ENCODE data around the gene PEX10.

Gene PEX10

DNA sequence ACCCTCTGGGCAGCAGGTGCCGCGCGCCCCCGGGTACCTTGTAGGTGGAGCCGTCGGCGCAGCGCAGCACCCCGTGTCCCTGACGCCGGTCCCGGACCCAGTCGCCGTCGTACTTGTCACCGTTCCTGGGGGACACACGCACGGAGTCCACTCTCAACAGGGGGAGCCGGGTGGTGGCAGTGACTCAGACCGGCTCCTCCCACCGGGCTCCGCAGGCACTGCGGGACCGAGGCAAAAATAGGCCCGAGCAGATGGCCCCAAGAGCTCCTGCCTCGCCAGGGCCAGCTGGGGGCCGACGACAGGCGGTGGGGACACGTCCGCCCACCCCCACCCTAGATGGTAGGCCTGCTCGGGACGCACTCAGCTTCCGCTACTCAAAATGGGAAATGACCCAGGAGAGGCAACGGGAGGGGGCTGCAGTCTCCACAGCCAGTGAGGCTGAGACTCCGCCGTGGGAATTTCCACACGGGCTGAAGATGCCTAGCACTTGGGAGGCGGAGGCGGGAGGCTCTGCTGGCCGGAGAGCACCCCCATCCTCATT, 27.4 kb downstream of the PEX10 start:
- no peak for DNase-seq

DNA sequence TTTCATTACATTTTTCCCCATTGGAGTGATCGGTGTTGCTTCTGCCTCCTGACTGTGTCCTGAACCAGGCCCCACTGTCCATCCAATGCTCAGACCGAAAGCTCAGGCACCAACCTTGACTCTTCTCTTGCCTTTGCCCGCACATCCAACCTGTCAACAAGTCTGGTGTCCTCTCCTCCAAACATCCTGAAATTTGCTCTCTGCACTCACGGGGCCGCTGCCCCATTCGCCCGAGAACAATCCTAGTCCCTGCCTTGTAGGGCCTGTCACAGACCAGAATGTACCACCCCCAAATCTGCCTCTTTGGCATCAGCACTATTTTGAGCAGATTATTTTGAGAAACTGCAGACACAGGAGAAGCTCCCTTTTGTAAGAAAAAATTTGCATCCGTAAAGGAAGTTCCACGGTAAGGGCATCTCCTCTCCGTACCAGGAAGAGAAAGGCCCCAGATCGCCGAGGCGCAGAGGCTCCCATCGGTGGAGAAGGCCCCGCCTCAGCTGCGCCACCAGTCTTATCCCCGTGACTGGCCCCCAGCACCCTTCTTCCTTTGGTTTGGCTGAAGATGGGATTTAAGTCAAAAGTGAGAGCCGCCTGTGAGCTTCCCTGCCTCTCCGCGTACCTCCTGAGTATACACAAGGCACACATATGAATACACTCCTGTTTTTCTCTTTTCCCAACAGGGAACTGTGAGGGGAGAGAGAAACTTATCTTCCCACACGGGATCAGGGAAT, 28.1 kb downstream of the PEX10 start:
- DNase-seq: no peak

DNA sequence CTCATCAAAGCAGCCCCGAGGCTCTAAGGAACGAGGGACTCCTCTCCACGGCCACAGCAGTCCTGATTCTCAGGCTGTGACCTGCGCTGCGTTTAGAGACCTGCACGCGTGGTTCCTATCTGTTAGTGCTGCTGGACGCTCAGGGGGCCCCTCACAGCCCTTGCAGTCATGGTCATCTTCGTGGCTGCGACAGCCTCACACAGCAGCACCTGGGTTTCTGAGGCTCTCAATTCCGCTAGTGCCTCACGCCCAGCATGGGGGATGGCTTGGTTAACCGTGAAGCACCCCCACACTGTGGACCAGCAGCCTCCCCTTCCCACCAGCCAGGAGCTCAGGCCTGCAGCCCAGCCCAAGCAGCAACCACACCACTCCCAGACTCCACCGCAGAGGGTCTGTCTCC, 28.8 kb downstream of the PEX10 start:
- DNase-seq: no peak

DNA sequence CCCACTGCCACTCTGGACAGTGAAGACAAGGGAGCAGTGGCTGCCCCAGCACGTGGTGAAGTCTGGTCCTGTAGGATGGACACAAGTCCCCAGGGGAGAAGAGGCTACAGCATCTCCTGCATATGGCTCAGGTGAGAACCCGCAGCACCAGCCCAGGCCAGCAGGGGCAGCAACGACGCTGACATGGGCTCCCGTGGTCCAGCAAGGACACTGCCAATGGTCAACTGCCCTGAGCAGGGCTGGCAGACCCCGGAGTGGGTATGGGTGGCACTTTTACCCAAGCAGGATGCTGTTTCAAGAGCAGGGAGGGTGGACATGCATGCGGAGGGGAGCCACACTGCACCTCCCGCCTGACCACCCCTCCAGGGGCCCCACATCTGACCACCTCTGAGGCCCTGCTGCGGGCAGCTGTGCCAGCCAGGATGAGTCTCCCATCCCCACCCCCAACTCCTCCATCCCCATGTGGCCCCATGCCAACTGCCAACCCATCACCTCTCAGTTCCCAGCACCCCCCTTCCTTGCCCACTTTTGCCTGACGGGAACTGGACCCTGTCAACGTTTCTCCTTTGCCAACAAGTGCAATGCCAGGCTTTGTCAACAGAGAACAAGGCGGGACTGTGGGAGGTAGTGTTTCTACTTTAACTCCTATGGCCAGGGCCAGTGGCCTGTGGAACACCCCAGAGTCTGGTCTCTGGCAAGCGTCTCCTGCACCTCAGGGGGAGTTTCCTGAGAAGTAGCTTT, 29.6 kb downstream of the PEX10 start:
- DNase-seq: no peak

DNA sequence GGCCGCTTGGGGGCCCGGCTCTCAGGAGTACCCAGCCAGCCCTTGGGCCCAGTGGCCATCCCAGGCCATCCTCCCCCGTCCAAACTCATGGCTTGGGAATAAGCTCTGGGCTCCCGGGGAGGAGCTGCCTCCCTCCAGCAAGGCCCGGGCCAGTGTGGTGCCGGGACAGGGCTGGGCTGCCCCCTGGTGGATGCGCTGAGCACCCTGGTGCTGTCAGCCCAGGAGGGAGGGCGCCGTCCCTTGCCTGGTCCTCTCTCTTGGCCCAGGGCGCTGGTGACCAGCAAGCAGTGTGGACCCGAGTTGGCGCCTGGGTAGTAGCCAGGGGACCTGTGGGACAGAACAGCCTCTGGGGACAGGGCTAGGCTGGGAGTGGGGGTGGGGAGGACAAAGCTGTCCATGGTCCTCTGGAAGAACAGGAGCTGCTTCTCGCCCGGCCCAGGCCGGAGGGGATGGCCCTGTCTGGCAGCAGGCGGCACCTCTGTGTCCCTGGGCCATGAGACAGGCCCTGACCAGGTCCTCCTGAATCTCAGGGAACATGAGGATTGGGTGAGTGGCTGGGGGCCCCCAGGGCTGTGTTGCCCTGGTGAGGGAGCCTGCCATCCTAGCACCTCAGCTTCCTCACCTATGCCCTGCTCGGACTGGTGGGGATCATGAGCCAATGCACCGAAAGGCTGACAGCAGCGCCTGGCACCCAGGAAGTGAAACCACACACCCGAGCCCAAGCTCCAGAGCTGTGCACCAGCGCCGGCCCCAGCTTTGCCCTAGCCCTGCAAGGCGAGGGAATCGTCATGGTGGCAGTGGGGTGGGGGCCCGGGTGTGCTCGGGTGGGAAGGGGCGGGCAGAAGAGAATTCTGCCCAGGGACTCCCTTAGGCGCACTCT, 30.4 kb downstream of the PEX10 start:
- DNase-seq: peak; percentile 72

DNA sequence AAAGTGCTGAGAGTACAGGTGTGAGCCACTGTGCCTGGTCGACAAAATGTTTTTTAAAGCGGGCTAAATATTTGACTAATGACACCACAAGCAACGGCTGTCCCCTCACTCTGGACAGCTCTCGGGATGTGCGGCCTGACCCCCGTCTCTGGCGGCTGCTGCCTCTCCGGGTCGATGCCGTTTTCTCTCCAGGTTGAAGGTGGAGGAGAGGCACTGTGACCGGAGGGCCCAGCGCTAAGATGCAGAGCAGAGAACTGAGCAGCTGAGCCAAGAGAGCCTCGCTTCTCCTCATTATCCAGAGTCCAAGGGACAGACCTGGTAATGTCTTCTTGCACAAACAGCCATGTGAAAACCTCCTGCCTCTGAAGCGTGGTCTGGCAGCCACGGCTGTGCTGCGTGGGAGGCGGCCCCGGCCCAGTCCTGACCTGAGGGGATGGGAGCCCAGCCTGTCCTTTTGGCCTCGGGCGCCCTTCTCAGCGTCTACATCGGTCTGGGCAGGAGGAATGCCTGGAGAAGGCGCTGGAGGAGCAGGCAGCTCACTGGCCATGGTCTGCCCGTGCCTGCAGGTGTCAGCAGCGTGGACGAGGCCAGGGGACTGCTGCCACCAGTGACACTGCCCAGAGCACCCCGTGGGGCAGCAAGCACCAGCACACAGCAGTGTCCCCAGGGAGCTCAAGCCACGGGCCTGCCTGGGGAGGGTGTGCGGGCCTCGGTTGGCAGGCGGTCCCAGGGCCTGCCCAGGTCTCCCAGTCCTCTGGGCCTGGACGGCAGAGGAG, 31.4 kb downstream of the PEX10 start:
- no peak for DNase-seq

DNA sequence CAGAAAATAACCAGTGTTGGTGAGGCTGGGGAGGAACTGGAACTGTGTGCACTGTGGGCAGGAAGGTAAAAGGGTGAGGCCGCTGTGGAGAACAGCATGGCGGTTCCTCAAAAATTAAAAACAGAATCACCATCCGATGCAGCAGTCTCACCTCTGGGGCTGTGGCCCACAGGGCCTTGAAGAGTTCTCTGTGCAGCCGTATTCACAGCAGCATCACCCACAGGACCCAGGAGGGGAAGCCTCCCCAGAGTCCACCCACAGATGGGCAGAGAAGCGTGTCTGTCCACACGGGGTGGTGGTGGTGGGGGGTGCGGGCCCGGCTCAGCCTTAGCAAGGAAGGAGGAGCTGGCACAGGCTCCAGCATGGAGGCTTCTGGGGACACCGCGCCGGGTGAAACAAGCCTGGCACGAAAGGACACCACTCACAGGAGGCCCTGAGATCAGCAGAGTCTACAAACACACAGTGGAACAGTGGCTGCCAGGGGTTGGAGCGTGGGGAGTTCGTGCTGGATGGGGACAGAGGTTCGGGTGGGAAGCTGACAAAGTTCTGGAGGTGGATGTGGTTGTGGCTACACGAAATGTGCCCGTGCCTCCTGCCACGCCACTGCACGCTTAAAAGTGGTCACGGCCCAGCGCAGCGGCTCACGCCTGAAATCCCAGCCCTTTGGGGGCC, 32.5 kb downstream of the PEX10 start:
- DNase-seq: no peak

DNA sequence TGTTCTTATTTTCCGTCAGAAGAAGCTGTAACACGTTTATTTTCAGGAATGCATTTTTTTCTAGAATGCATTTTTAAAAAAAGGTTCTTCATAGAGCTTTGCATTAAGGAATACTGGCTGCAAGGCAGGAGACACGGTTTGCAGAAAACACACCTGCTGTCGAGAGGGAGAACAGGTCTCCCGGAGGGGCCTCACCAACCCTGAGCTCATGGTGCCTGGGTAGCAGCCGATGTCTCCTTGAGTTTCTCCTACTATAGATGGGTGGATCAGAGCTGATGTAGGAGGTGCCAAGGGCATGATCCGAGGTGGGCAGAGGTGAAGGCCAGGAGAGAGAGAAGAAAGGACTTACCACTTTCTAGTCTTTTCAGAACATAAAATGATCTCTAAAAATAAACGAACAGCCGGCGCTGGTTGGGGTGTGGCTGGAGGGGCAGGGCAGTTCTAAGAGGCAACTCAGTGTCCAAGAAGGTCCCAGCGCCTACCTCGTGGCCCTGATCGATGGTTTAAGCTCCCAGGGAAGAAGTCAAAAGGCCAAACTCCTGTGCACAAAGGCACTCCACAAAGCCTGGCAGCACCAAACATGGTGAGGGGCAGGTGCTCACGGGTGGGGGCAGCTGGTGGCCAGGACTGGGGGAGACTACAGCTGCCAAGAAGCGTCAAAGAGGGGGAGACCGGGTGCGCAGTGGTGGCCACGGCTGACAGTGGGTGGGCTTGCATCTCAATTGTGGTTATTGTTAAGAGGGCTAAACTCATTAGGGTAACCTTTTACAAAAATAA, 33.2 kb downstream of the PEX10 start:
- DNase-seq: no peak

DNA sequence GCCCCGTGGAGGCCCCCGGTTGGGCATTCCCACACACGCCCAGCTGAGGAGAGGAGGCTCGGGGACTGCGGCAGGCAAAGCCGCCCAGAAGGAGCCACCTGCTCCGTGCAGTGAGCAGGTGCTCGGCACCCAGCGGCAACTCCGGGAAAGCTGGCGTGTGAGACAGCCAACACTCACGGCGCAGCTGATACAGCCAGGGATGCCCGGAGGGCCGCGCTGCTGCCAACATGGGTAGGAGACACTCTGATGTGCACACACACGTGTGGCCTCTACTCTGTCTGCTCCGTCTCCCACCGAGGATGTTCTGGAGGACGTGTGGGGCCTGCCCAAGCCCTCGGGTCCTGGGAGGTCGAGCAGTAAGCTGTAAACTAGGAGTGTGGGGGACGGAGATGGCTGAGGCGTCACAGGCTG, 33.9 kb downstream of the PEX10 start:
- DNase-seq: no peak

DNA sequence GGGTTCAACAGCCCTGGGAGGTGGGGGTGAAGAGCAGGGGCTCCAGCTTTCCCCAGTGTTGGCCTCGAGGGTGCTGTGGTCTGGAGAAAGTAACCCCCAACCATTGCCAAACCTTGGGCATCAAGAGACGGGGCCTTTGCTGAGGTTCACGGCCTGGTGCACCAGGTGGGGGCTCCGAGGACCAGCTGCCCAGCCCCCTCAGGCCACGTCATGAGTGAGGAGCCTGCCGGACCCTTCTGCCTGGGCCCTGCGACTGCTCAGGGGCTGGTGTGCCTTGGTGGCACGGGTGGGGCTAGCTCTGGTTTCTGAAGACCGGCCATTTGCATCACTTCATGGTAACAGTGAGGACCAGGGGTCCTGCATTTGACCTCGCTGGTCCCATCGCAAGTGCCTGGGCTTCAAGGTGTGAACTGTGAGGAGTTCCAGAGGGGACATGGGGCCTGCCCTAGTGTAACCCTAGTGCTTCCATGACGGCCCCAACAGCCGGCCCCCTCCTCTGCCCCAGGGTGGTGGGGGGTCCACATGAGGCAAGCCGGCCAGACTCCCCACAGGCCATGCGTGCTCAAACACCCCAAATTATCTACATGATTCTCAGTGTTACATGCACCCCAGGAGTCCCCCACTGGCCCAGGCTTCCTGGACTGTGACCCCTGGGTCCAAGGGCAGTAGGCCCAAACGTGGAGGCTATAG, 34.5 kb downstream of the PEX10 start:
- no peak for DNase-seq

DNA sequence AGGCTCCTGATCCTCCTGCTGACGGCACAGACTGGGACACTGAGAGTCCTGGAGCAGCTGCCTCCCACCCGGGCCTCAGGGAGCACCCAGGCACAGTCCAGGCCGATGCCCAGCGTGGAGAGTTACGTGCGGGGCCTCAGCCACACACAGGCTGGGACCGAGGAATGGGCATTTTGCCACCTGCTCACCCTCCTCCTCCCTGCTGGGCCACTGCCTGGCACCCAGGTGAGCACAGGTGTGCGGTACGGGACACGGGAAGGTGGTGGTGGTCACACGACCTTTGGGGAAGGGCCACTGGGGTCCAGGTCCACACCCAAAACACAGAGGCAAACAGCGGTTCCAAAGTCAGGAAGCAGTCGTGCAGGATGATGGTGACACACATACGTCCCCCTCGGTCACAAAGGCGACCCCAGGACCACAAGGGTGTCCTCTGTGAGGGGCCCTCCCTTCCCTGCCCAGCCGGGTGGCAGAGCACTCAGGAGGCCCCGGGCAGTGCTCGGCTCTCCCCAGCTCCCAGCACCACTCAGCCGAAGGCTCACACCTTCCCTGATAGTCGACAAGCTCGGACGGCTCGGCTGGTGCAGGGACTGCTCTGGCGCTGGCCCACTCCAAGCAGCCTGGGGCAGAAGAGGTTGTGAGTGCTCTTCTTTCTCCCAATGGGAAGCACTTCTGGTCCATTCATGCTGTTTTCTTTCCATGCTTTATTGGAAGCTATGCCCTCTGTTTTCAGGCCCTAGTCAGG, 35.3 kb downstream of the PEX10 start:
- no peak for DNase-seq

DNA sequence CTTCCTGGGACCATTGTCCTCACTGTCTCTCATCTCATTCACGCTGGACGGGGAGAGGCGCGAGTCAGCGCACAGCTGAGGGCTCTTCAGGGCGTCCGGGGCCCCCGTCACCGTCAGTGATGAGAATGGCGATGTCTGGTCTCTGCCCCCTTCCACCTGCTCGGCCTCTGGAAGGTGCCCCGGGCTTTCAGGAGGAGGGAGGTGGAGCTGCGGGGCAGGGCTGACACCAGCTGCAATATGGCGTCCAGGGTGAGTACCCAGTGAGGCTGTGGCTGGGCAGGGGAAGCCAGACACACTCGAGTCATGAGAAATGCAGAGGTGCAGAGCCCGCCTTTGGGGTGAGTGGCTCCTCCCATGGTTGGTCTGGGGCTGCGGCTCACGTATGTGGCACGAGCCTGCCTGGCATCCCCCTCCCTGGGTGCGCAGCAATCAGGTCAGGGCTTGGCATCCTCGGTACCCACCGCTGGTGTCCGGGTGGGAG, 36.1 kb downstream of the PEX10 start:
- no peak for DNase-seq

DNA sequence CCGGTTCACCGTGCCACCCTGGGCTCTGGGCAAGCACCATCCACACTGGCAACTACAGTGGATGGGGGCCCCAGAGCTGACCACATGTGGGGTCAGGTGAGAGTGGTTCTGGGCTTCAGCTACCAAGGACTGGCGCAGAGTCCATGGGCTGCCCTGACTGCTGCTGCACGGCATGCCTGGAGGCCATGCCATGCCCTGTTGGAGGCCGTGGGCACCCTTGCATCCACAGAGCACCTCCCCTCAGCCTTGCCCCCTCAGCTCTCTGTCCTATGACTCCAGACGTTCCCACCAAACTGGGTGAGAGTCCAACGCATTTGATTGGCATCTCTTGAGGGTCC, 36.5 kb downstream of the PEX10 start:
- no peak for DNase-seq

DNA sequence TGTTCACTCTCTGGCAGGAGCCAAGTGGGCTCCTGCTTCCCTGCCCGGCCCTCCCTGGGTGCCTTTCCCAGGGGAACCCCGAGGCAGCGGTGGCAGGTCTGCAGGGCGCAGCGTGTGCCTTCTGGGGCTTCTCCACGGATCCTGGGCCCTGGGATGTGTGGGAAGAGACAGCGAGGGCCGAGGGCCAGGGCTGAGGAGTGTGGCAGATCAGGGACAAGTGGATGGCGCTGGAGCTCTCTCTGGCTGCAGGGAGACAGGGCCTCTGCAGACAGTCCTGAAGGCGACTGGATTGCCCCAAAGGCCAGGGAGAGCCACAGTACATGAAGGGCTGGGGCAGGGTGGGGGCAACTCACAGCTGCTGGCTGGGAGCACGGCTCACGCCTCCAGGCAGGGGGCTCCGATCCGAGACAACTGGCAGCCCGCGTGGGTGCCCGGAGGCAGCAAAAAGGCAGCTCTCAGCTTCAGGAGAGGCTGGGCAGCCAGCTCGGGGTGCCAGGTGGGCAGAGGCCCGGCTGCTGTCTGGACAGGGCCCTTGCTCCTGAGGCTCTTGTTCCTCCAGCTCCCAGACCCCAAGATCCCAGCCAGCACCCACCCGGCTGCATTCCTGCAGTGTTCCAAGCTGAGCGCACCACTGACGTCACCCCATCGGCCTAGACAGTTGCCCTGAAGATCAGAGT, 37.0 kb downstream of the PEX10 start:
- DNase-seq: no peak

DNA sequence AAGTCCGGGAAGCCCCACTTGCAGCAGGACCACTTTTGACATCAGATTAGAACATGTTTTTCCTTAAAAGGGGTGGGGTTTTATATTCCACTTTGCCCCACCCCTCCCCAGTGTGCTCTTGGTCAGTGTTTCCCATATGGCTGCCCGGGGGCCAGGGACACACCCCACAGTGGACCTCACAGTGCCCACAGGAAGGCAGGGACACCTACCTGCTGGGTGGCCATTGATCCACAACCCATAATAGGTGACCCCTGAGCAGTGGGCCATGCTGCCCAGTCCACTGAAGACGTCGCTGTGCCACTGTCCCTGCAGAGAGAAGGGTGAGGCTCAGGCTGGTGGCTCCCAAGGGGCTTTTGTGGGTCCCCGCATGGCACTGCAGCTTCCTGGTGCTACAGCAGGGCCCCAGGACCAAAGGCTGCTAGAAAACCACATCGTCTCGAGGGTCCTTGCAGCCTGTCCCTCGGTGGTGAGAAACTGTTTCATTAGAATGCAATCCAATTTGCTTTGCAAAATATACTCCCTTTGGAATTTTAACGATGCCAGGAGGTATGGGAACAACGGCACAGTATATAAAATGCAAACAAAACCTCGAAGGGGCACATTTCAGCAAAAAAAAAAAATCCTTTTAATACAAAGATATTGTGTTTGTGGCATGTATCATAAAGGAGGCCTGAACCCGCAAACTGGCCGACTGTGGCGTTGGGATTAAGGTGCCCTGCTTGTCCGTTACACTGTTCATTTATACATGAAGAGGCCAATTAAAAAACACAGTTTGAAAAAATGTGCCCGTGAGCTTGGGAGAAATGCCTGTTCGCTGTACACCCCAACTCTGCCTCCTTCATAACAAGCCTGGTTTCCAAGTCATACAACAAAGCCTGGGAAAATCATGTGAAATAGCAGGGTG, 37.9 kb downstream of the PEX10 start:
- DNase-seq: no peak

DNA sequence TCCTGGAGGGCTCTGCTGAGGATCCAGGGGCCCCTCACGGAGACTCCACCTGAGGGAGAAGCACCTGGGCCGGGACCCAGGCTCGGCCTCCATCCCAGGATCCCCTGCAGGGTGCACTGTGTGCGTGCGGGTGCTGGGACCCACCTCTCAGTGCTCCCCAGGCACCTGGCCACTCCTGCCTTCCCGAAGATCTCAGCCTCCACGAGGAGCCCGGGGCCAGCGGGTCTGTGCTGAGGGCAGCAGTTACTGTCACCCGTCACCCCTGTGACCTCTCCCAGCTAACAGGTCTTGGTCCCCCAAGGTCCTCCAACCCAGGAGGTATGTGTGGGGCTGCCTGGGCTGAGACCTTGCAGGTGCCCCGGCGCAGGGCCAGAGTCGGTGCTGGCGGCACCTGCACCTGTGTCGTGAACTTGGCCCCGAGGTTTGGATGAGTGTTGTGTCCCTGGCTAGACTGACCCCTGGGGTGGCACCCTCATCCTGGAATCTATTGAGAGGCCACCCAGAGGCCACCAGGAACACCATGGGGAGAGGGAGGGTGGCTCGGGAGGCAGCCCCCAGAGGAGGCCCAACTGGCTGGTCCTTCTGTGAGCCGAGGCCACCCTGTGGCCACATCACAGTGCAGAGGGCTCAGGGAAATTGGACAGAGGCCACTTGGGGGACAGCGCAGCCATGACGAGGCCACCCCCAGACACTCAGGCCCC, 38.7 kb downstream of the PEX10 start:
- no peak for DNase-seq

Measured in T1000 (cell line).